SK-N-SH (cell line): ENCODE results near the gene PPIB. TPM values are rescaled to one million over a fixed set of nuclear protein-coding genes. Genes with fewer than 3 reads are reported as not detected.
A peak's percentile ranks its signal among the peaks of the same experiment; 100 is the strongest.

Experiments used
- CTCF ChIA-PET: fragments of 300-600, 350-600 bp; formaldehyde crosslinking; extraction: SDS; loops from one replicate; lab custom pipeline; 2021; lab: Yijun Ruan, JAX
- POLR2A ChIA-PET: fragments of 350-600 bp; sonication (Branson Sonifier 250); formaldehyde crosslinking; extraction: SDS; loops from one replicate; lab custom pipeline; 2020; ENCODE audit warnings: antibody characterized with exemption, inconsistent platforms; lab: Yijun Ruan, JAX
- DNase-seq: peaks from one replicate; pipeline ENCODE4 v3.0.0; 2012
- H2AFZ ChIP-seq: fragments of 200-600 bp; sonication (generic); 2 replicates; pipeline ENCODE4 v1.8.1; 2016; ENCODE audit warnings: antibody characterized with exemption, mild to moderate bottlenecking, low read depth
- H3F3A ChIP-seq: fragments of 200-600 bp; sonication (generic); replicated peaks from 2 replicates; pipeline ENCODE3; 2016; ENCODE audit warnings: antibody characterized with exemption, mild to moderate bottlenecking; ENCODE audit not compliant: insufficient read depth
- H3K27ac ChIP-seq, 2 experiments: fragments of 200-500 bp in 1 of 2; fragments of 200-600 bp in 1 of 2; sonication (Bioruptor generic) in 1 of 2; sonication (generic), shearing (Covaris generic) in 1 of 2; 2 replicates each; pipeline versions ENCODE4 v1.5.1 to v1.6.1; 2014 to 2016; ENCODE audit warnings: low read depth in 2 of 2, inconsistent platforms in 1 of 2, low read length in 1 of 2, mild to moderate bottlenecking in 1 of 2, mixed read lengths in 1 of 2
- H3K27me3 ChIP-seq: fragments of 200-600 bp; sonication (generic), shearing (Covaris generic); 2 replicates; pipeline ENCODE4 v1.6.1; 2016; ENCODE audit warnings: mixed run types; ENCODE audit not compliant: insufficient read depth
- H3K36me3 ChIP-seq, 2 experiments: fragments of 200-500 bp in 1 of 2; fragments of 200-600 bp in 1 of 2; sonication (Bioruptor generic) in 1 of 2; sonication (generic) in 1 of 2; replicated peaks in 1 of 2; 2 replicates each; pipeline versions ENCODE3 to v1.5.1; 2014 to 2016; ENCODE audit warnings: low read length in 1 of 2, mild to moderate bottlenecking in 1 of 2; ENCODE audit not compliant: insufficient read depth in 2 of 2, control insufficient read depth in 1 of 2
- H3K4me1 ChIP-seq, 2 experiments: fragments of 200-500 bp in 1 of 2; fragments of 200-600 bp in 1 of 2; sonication (Bioruptor generic) in 1 of 2; sonication (generic), shearing (Covaris generic) in 1 of 2; 2 replicates each; pipeline versions ENCODE4 v1.5.1 to v1.6.1; 2014 to 2016; ENCODE audit warnings: low read depth in 1 of 2, low read length in 1 of 2, mixed run types in 1 of 2; ENCODE audit not compliant: insufficient read depth in 2 of 2, control insufficient read depth in 1 of 2
- H3K4me2 ChIP-seq: fragments of 200-600 bp; sonication (generic), shearing (Covaris generic); 2 replicates; pipeline ENCODE4 v1.6.1; 2017; ENCODE audit warnings: mixed run types
- H3K4me3 ChIP-seq, 2 experiments: fragments of 200-500 bp in 1 of 2; fragments of 200-600 bp in 1 of 2; sonication (Bioruptor generic) in 1 of 2; sonication (generic), shearing (Covaris generic) in 1 of 2; 2 replicates each; pipeline versions ENCODE4 v1.5.1 to v1.8.1; 2014 to 2016; ENCODE audit warnings: low read depth in 2 of 2, inconsistent platforms in 1 of 2, low read length in 1 of 2, mild to moderate bottlenecking in 1 of 2, mixed read lengths in 1 of 2, moderate library complexity in 1 of 2
- H3K79me2 ChIP-seq: fragments of 200-600 bp; sonication (generic); 2 replicates; pipeline ENCODE4 v1.8.1; 2017; ENCODE audit warnings: mild to moderate bottlenecking; ENCODE audit not compliant: insufficient read depth
- H3K9ac ChIP-seq: fragments of 200-600 bp; sonication (generic); 2 replicates; pipeline ENCODE4 v1.6.1; 2017; ENCODE audit warnings: mixed run types
- H3K9me2 ChIP-seq: fragments of 200-600 bp; sonication (generic); 2 replicates; pipeline ENCODE4 v1.6.1; 2017; ENCODE audit warnings: mixed run types
- H3K9me3 ChIP-seq: fragments of 200-600 bp; sonication (generic); 2 replicates; pipeline ENCODE4 v1.6.1; 2017; ENCODE audit warnings: mixed run types, mild to moderate bottlenecking, moderate library complexity
- H4K20me1 ChIP-seq: fragments of 200-600 bp; sonication (generic); 2 replicates; pipeline ENCODE4 v1.6.1; 2017; ENCODE audit warnings: mild to moderate bottlenecking, mixed run types; ENCODE audit not compliant: insufficient read depth
- GABPA ChIP-seq: IDR thresholded peaks from 2 replicates; pipeline ENCODE4 v1.4.0; 2012; ENCODE audit warnings: low read depth, mild to moderate bottlenecking
- GATA2 ChIP-seq: sonication (generic); formaldehyde crosslinking; IDR thresholded peaks from 2 replicates; pipeline ENCODE4 v1.5.0; 2020; ENCODE audit warnings: mild to moderate bottlenecking, missing genetic modification reagents
- MAX ChIP-seq: IDR thresholded peaks from 2 replicates; pipeline ENCODE4 v1.4.0; 2012; ENCODE audit warnings: low read depth
- MXI1 ChIP-seq: IDR thresholded peaks from 2 replicates; pipeline ENCODE4 v1.6.1; 2012; ENCODE audit warnings: mild to moderate bottlenecking, low read depth, low read length, improper control_type of control experiment
- RFX5 ChIP-seq: IDR thresholded peaks from 2 replicates; pipeline ENCODE4 v1.6.1; 2012; ENCODE audit warnings: mild to moderate bottlenecking, improper control_type of control experiment, low read length
- RXRA ChIP-seq: IDR thresholded peaks from 2 replicates; pipeline ENCODE4 v1.4.0; 2012; ENCODE audit warnings: low read depth, mild to moderate bottlenecking, borderline replicate concordance
- ZBTB33 ChIP-seq: IDR thresholded peaks from 2 replicates; pipeline ENCODE4 v1.4.0; 2012; ENCODE audit warnings: low read depth, borderline replicate concordance
- WGBS: methylation state at CpG from one replicate; pipeline ENCODE4 v1.1.6; 2017; ENCODE audit warnings: low lambda C conversion rate; 5-methylcytosine and 5-hydroxymethylcytosine counted together
- polyA plus RNA-seq, 3 experiments: library from polyadenylated mRNA; depleted of rRNA; stranded (reverse); fragments of >200 nt; gene quantifications; 2 replicates each; pipeline ENCODE4 v1.2.3, GENCODE V29; 2012
- TF ChIP-seq, protein P1 (sequence below): fragments of 150-350 bp; IDR thresholded peaks from 2 replicates; pipeline ENCODE4 v1.6.1; 2017; ENCODE audit warnings: antibody characterized with exemption, low read length, low read depth, borderline replicate concordance

Gene PPIB
- polyA plus RNA-seq, 1 of the 3 experiments (the other 2 are of a cell fraction): 1,379 TPM

GRCh38 chr15:64182859-64183370, 20.1 kb upstream of the PPIB start:
- ChIA-PET POLR2A (no interaction called here), CTCF (interaction anchor here (1.8 kb wide), 1 partner anchor 280 kb away, joined by 4 read pairs; no protein-coding TSS in a partner anchor)
- TF ChIP-seq MAX: no peak
- TF ChIP-seq ZBTB33: no peak
- no peak for TF ChIP-seq RXRA

DNA sequence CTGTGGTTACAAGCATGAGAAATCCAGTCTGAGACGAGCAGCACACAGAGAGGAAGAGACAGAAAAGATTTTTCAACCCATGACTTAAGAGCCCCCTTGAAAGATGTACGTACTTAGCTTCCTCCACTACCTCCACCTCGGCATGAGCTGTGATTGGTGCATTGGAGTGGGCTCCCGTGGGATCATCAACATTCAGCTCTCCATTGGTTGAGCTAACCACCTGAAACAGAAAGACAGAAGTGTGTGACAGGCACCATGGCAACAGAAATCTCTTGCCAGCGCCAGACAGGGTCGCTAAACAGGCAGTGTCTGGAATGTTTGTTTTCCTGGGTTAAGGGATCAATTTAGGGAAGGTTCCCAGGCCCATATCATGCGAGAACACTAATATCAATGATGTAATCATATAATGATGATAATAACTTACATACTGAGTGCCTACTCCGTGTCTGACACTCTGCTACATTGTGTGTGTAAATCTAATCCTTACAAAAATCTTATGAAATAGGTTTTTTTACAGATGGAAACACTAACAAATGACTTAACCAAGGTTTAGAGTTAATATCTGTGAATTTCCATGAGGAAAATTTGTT, 17.5 kb upstream of the PPIB start:
- TF ChIP-seq GABPA (no peak), RFX5 (0 out of 2 replicates have a peak, but pooled peaks have one; percentile 45), MXI1 (peak; percentile 39; the same call in 1 of the 2 replicates), GATA2 (CRISPR knock-in tag) (no peak)
- TF ChIP-seq, protein P1, sequence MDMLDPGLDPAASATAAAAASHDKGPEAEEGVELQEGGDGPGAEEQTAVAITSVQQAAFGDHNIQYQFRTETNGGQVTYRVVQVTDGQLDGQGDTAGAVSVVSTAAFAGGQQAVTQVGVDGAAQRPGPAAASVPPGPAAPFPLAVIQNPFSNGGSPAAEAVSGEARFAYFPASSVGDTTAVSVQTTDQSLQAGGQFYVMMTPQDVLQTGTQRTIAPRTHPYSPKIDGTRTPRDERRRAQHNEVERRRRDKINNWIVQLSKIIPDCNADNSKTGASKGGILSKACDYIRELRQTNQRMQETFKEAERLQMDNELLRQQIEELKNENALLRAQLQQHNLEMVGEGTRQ: no peak
- Histone ChIP-seq H3K9me2 (no peaks in the 10 kb centered on the region), H3K36me3 (peaks cover 40 to 47% of the 10 kb centered on the region in 2 experiments), H4K20me1 (no peaks in the 10 kb centered on the region), H2AFZ (no peak overlapping the region), H3K9ac (no peak overlapping the region), H3F3A (no peaks in the 10 kb centered on the region), H3K9me3 (no peaks in the 10 kb centered on the region), H3K4me3 (no peak overlapping the region), H3K27me3 (no peaks in the 10 kb centered on the region), H3K27ac (peak overlapping the region in 1 of 2 experiments; percentile 67; a peak in 2 of 4 replicates), H3K4me2 (no peak overlapping the region), H3K79me2 (no peaks in the 10 kb centered on the region), H3K4me1 (peaks cover 0 to 22% of the 10 kb centered on the region in 2 experiments; a peak in 2 of 4 replicates)
- 67% methylated on average over 8 of the region's 8 CpGs for WGBS
- ChIA-PET POLR2A (interaction anchor here (0.7 to 1.4 kb wide), 2 partner anchors 17 to 19 kb away, joined by 4 read pairs; partner anchors contain the start of gene PPIB), CTCF (interaction anchor here (0.9 to 1.7 kb wide), 3 partner anchors 17 to 26 kb away, joined by 3 to 5 read pairs (median 3); partner anchors contain the start of gene PPIB)
- DNase-seq: peak; percentile 53

More at GRCh38 chr15:64182859-64183370, 20.1 kb upstream of the PPIB start:
- Histone ChIP-seq H3F3A (peaks cover 8% of the 10 kb centered on the region), H3K79me2 (no peaks in the 10 kb centered on the region), H3K9me2 (no peaks in the 10 kb centered on the region), H3K4me2 (no peak overlapping the region), H3K9me3 (no peaks in the 10 kb centered on the region), H3K27me3 (no peaks in the 10 kb centered on the region), H3K36me3 (peaks cover 21 to 46% of the 10 kb centered on the region in 2 experiments), H3K9ac (no peak overlapping the region), H4K20me1 (no peaks in the 10 kb centered on the region), H3K27ac (no peak overlapping the region), H2AFZ (no peak overlapping the region), H3K4me1 (peaks cover 8 to 16% of the 10 kb centered on the region in 2 experiments; a peak in 2 of 4 replicates), H3K4me3 (no peak overlapping the region)
- DNase-seq: no peak
- WGBS: 89% methylated on average over 4 of the region's 4 CpGs
